8988T (cell line): ENCODE results near the gene PTPN11.
"Not testable (repeated sequence)": the region's sequence is repeated elsewhere in the genome, so short reads cannot be mapped to it uniquely, and the experiment has no call there.

Source experiments
- DNase-seq: peaks from one replicate; pipeline ENCODE4 v3.0.0; 2011

Gene PTPN11

DNA sequence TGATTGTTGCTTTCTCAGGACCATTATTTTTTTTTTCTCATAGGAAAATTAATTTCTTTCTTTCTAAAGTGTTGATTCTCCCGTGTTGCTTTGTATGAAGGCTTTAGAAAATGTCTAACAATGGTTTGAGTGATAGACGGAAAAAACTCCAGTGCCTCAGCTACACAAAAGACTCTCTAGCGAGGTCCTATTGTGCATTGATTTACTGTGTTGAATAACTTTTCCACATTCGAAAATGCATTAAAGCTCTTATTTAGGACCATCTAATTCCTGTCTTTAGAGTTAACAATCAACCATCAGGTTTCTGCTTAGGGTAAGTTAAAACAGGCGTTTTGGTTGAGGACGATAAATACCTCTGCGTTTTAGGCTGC lies 99.6 kb downstream of the PTPN11 start:
- no peak for DNase-seq

DNA sequence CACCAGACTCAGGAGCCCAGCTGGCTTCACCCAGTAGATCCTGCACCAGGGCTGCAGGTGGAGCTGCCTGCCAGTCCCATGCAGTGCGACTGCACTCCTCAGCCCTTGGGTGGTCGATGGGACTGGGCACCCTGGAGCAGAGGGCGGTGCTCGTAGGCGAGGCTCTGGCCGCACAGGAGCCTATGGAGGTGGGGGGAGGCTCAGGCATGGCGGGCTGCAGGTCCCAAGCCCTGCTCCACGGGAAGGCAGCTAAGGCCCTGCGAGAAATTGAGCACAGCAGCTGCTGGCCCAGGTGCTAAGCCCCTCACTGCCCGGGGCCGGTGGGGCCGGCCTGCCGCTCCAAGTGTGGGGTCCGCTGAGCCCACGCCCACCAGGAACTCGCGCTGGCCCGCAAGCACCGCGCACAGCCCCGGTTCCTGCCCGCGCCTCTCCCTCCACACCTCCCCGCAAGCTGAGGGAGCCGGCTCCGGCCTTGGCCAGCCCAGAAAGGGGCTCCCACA lies 101.1 kb downstream of the PTPN11 start:
- not testable (repeated sequence) for DNase-seq

GRCh38 chr12:112523856-112524255 lies 105.1 kb downstream of the PTPN11 start:
- DNase-seq, result no peak

GRCh38 chr12:112524269-112524668 lies 105.5 kb downstream of the PTPN11 start:
- DNase-seq, result no peak

- DNase-seq, result no peak
Measured at GRCh38 chr12:112524676-112525425, 106.1 kb downstream of the PTPN11 start.

GRCh38 chr12:112525426-112525809 lies 106.7 kb downstream of the PTPN11 start:
- DNase-seq, result no peak

GRCh38 chr12:112527082-112527481 lies 108.3 kb downstream of the PTPN11 start:
- no peak for DNase-seq

- no peak for DNase-seq
Measured at GRCh38 chr12:112527501-112527900, 108.8 kb downstream of the PTPN11 start.

GRCh38 chr12:112528521-112528920 lies 109.8 kb downstream of the PTPN11 start:
- DNase-seq, result no peak

DNA sequence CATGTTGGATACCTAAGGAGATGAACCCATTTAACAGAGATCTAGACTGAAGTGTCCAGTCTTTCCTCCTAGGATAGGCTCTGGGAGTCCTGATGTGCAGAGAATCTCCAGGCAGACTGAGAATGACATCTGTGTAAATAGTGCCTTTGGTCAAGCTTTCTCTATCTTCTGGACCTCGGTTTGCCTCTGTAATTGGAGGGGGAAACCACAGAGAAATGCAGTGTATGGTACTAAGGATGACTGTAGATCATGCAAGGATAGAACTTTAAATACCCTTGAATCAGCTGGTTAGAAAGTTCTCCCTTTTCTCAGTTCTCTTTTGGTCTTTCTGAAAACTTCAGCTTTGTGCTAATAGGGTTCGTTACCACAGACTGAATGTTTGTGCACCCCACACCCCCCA lies 112.2 kb downstream of the PTPN11 start:
- no peak for DNase-seq

- no peak for DNase-seq
Measured at GRCh38 chr12:112532106-112532505, 113.4 kb downstream of the PTPN11 start.

DNA sequence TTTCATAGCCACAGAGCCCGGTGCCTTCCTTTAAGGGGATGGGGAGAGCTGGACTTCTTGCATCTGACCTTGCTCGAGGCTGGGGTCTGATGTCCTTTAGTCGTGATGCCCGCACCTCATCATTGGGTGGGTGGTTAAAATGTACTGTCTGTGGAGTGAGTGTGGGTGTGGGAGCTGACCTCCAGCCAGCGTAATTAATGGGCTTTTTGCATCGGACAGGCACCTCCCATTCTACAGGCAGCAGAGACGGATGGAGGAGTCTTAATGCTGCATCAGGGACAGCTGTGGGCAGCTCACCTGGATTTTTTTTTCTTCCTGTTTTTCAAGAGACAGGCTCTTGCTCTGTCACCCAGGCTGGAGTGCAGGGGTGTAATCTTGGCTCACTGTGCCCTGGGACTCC lies 114.8 kb downstream of the PTPN11 start:
- no peak for DNase-seq

- DNase-seq, result no peak
Measured at GRCh38 chr12:112535017-112535416, 116.3 kb downstream of the PTPN11 start.

GRCh38 chr12:112535637-112536366 lies 117.1 kb downstream of the PTPN11 start:
- DNase-seq, result no peak

DNA sequence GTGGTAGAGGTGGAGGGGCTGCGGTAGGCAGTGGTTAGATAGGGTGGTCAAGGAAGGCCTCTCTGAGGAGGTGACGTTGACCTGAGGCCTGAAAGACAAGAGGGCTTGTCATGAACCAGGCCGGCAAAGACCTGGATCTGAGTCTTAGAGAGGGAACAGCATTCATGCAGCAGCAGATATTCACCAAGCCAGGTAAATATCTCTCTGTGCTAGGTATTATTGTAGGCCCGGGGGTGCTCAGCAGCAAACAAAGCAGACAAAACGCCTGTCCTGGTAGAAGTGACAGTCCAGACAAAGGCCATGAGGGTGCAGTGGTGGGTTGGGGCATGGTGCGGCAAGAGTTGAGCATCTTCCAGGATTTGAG lies 117.6 kb downstream of the PTPN11 start:
- no peak for DNase-seq

GRCh38 chr12:112537710-112538396 lies 119.1 kb downstream of the PTPN11 start:
- peak; percentile 58 for DNase-seq

GRCh38 chr12:112538740-112539139 lies 120.0 kb downstream of the PTPN11 start:
- DNase-seq, result no peak

GRCh38 chr12:112539221-112539620 lies 120.5 kb downstream of the PTPN11 start:
- no peak for DNase-seq

- DNase-seq, result no peak
Measured at GRCh38 chr12:112540021-112540420, 121.3 kb downstream of the PTPN11 start.

DNA sequence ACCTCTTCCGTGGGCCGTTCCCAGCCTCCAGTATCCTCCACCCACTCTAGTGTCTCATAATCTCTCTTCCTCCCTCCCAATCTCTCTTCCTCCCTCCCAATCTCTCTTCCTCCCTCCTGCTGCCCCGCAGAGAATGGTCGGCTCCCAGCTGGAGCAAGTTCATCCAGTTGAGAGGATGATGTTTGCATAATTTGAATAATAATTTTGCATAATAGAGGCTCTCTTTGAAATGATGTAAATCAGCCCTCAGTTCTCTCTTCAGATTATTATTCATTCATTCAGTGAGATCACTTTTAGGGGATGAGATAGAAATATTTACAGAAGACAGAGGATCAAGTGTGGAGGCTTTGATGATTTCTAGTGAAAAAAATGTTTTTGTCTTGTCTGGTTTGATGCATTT lies 125.0 kb downstream of the PTPN11 start:
- no peak for DNase-seq

- DNase-seq, result no peak
Measured at GRCh38 chr12:112546339-112546738, 127.6 kb downstream of the PTPN11 start.

GRCh38 chr12:112546996-112547395 lies 128.2 kb downstream of the PTPN11 start:
- no peak for DNase-seq

DNA sequence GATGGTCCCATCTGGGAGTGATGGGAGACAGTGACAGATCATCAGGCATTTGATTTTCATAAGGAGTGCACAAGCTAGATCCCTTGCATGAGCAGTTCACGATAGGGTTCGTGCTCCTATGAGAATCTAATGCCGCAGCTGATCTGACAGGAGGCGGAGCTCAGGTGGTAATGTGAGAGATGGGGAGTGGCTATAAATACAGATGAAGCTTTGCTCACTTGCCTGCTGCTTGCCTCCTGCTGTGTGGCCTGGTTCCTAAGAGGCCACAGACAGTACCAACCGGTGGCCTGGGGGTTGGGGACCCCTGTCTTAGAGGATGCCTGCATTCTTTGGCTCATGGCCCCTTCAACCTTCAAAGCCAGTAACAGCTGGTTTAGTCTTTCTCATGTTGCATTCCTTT lies 130.3 kb downstream of the PTPN11 start:
- DNase-seq, result no peak

DNA sequence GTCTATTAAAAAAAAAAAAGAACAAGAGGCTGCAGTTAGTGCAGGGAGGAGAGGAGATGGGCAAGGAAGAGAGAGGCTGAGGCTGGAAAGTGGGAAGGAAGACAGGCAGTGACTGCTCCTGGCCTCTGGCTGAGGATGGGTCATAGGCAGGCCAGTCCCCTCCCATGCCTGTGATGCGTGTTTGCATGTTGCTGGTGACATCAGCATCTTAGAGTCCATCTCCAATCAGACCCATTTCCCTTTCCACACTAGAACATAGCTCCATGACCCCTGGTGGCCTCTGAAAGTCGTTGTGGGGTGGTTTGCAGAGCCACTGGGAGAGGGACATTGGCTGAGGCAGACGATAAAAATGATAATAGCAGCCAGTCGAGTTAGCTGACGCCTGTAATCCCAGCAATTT lies 132.9 kb downstream of the PTPN11 start:
- DNase-seq, result no peak
